Uterus (tissue), 2 donors: Measurements from ENCODE around the gene EIF3F.

Experiments used
- CTCF ChIP-seq, 4 experiments: fragments of 200-600 bp in 2 of 4; fragments of 450-650 bp in 2 of 4; sonication (generic) in 2 of 4; IDR thresholded peaks; one replicate each; pipeline ENCODE4 v1.5.1; 2016 to 2019; ENCODE audit warnings: antibody characterized with exemption in 4 of 4, mild to moderate bottlenecking in 2 of 4, moderate library complexity in 1 of 4
- POLR2A ChIP-seq, 2 donors: fragments of 450-650 bp; IDR thresholded peaks; one replicate each; pipeline ENCODE4 v1.6.1; 2016; ENCODE audit warnings: antibody characterized with exemption in 2 of 2, mild to moderate bottlenecking in 1 of 2, moderate library complexity in 1 of 2

GRCh38 chr11:8000390-8000789 is 13.3 kb downstream of the EIF3F start:
- no peak for TF ChIP-seq POLR2A (IDR thresholded peaks at IDR 0.05)
- no peak for TF ChIP-seq CTCF (IDR thresholded peaks at IDR 0.05)
